H9 (cell line): ENCODE results near the gene SFTPB. TPM values are rescaled to one million over a fixed set of nuclear protein-coding genes. Genes with fewer than 3 reads are reported as not detected.

Source experiments
- DNase-seq: peaks from one replicate; pipeline ENCODE4 v3.0.0-alpha.2; 2017
- H2AFZ ChIP-seq: one replicate; pipeline ENCODE4 v1.6.1; 2013; ENCODE audit warnings: mild to moderate bottlenecking, low read length, control low read depth, moderate library complexity
- H2AK5ac ChIP-seq: 2 replicates; pipeline ENCODE4 v1.6.1; 2013; ENCODE audit warnings: low read length, control low read depth, mixed read lengths; ENCODE audit not compliant: insufficient read length
- H2BK120ac ChIP-seq: one replicate; pipeline ENCODE4 v1.6.1; 2013; ENCODE audit warnings: low read depth, mild to moderate bottlenecking, low read length, control low read depth, inconsistent platforms; ENCODE audit not compliant: poor library complexity, severe bottlenecking
- H2BK12ac ChIP-seq: 2 replicates; pipeline ENCODE4 v1.6.1; 2013; ENCODE audit warnings: low read length, control low read depth, mixed read lengths, low read depth; ENCODE audit not compliant: insufficient read length
- H2BK15ac ChIP-seq: 2 replicates; pipeline ENCODE4 v1.6.1; 2013; ENCODE audit warnings: low read depth, low read length, control low read depth
- H2BK20ac ChIP-seq: one replicate; pipeline ENCODE4 v1.6.1; 2013; ENCODE audit warnings: low read depth, mild to moderate bottlenecking, low read length, control low read depth, inconsistent platforms; ENCODE audit not compliant: poor library complexity, severe bottlenecking
- H2BK5ac ChIP-seq: 2 replicates; pipeline ENCODE4 v1.6.1; 2013; ENCODE audit warnings: low read length, control low read depth, mixed read lengths; ENCODE audit not compliant: insufficient read length
- H3K14ac ChIP-seq: 2 replicates; pipeline ENCODE4 v1.6.1; 2013; ENCODE audit warnings: low read length, control low read depth; ENCODE audit not compliant: insufficient read depth
- H3K18ac ChIP-seq: 2 replicates; pipeline ENCODE4 v1.6.1; 2013; ENCODE audit warnings: low read depth, mild to moderate bottlenecking, mixed read lengths, low read length, control low read depth; ENCODE audit not compliant: insufficient read length
- H3K23ac ChIP-seq: 2 replicates; pipeline ENCODE4 v1.6.1; 2013; ENCODE audit warnings: low read length, control low read depth, mixed read lengths, low read depth; ENCODE audit not compliant: insufficient read length
- H3K23me2 ChIP-seq: 2 replicates; pipeline ENCODE4 v1.6.1; 2013; ENCODE audit warnings: low read depth, mild to moderate bottlenecking, mixed read lengths, low read length, control low read depth; ENCODE audit not compliant: insufficient read length, poor library complexity, severe bottlenecking
- H3K27ac ChIP-seq: 2 replicates; pipeline ENCODE4 v1.5.1; 2013; ENCODE audit warnings: low read length, control low read depth, mixed read lengths, low read depth; ENCODE audit not compliant: insufficient read length
- H3K27me3 ChIP-seq: 2 replicates; pipeline ENCODE4 v1.6.1; 2013; ENCODE audit warnings: low read length, control low read depth, inconsistent platforms; ENCODE audit not compliant: insufficient read depth
- H3K4ac ChIP-seq: 2 replicates; pipeline ENCODE4 v1.6.1; 2013; ENCODE audit warnings: low read depth, mild to moderate bottlenecking, control low read depth, inconsistent platforms, low read length, moderate library complexity
- H3K4me1 ChIP-seq: 2 replicates; pipeline ENCODE4 v1.6.1; 2013; ENCODE audit warnings: low read length, control low read depth, inconsistent platforms; ENCODE audit not compliant: insufficient read depth
- H3K4me2 ChIP-seq: 2 replicates; pipeline ENCODE4 v1.6.1; 2013; ENCODE audit warnings: low read length, control low read depth, mixed read lengths; ENCODE audit not compliant: insufficient read length, insufficient read depth
- H3K56ac ChIP-seq: 2 replicates; pipeline ENCODE4 v1.6.1; 2013; ENCODE audit warnings: low read depth, mild to moderate bottlenecking, mixed read lengths, low read length, control low read depth; ENCODE audit not compliant: insufficient read length
- H3K79me1 ChIP-seq: 2 replicates; pipeline ENCODE4 v1.6.1; 2013; ENCODE audit warnings: low read depth, mild to moderate bottlenecking, moderate library complexity, low read length, control low read depth, inconsistent platforms; ENCODE audit not compliant: insufficient read depth, poor library complexity, severe bottlenecking
- H3K79me2 ChIP-seq: 2 replicates; pipeline ENCODE4 v1.6.1; 2013; ENCODE audit warnings: low read length, control low read depth, inconsistent platforms; ENCODE audit not compliant: insufficient read depth
- H3K9ac ChIP-seq: 2 replicates; pipeline ENCODE4 v1.6.1; 2013; ENCODE audit warnings: low read length, control low read depth, mixed read lengths; ENCODE audit not compliant: insufficient read length; ENCODE audit errors: extremely low read depth
- H3K9me3 ChIP-seq: one replicate; pipeline ENCODE4 v1.6.1; 2013; ENCODE audit warnings: low read depth, low read length, inconsistent platforms; ENCODE audit not compliant: control insufficient read depth
- H3T11ph ChIP-seq: one replicate; pipeline ENCODE4 v1.6.1; 2013; ENCODE audit warnings: mild to moderate bottlenecking, low read length, control low read depth, inconsistent platforms
- H4K20me1 ChIP-seq: one replicate; pipeline ENCODE4 v1.6.1; 2013; ENCODE audit not compliant: control insufficient read depth, insufficient read length, insufficient read depth
- H4K5ac ChIP-seq: 2 replicates; pipeline ENCODE4 v1.6.1; 2013; ENCODE audit warnings: low read depth, mild to moderate bottlenecking, mixed read lengths, low read length, control low read depth; ENCODE audit not compliant: insufficient read length
- H4K8ac ChIP-seq: replicated peaks from 2 replicates; pipeline ENCODE4 v1.6.1; 2013; ENCODE audit warnings: low read length, control low read depth, mixed read lengths, low read depth; ENCODE audit not compliant: insufficient read length
- H4K91ac ChIP-seq: 2 replicates; pipeline ENCODE4 v1.6.1; 2013; ENCODE audit warnings: low read depth, mild to moderate bottlenecking, moderate library complexity, mixed read lengths, low read length, control low read depth; ENCODE audit not compliant: insufficient read length
- H3K27ac Mint-ChIP-seq, 3 experiments: 2 replicates in 2 of 3; 3 replicates in 1 of 3; pipeline ENCODE4 v1.8.0; 2020 to 2021; ENCODE audit warnings: mixed read lengths in 3 of 3, mild to moderate bottlenecking in 1 of 3, moderate library complexity in 1 of 3
- H3K27me3 Mint-ChIP-seq: 2 replicates; pipeline ENCODE4 v1.8.0; 2021; ENCODE audit warnings: low read depth, mild to moderate bottlenecking, moderate library complexity, mixed read lengths
- H3K36me3 Mint-ChIP-seq, 3 experiments: 2 replicates in 2 of 3; 3 replicates in 1 of 3; pipeline ENCODE4 v1.8.0; 2020 to 2021; ENCODE audit warnings: low read depth in 3 of 3, mixed read lengths in 3 of 3; ENCODE audit not compliant: insufficient read depth in 1 of 3
- H3K4me1 Mint-ChIP-seq, 2 experiments: 2 replicates each; pipeline ENCODE4 v1.8.0; 2020; ENCODE audit warnings: mixed read lengths in 2 of 2
- H3K4me3 Mint-ChIP-seq, 2 experiments: 2 replicates in 1 of 2; 3 replicates in 1 of 2; pipeline ENCODE4 v1.8.0; 2020 to 2021; ENCODE audit warnings: mild to moderate bottlenecking in 2 of 2, mixed read lengths in 2 of 2, moderate library complexity in 1 of 2
- H3K9me3 Mint-ChIP-seq, 2 experiments: 2 replicates in 1 of 2; 3 replicates in 1 of 2; pipeline ENCODE4 v1.8.0; 2020; ENCODE audit warnings: mild to moderate bottlenecking in 2 of 2, mixed read lengths in 2 of 2, moderate library complexity in 1 of 2
- CTCF ChIP-seq: fragments of 200-600 bp; sonication (generic); conservative IDR thresholded peaks from 3 replicates; pipeline ENCODE4 v1.8.0; 2021; ENCODE audit warnings: antibody characterized with exemption, mild to moderate bottlenecking
- WGBS: extraction: QIAGEN DNeasy Blood & Tissue Kit; methylation state at CpG from one replicate; pipeline ENCODE4 v1.1.7; 2013; ENCODE audit warnings: missing lambda C conversion rate, low lambda C conversion rate, mixed read lengths; ENCODE audit not compliant: insufficient read length; ENCODE audit errors: extremely low coverage; 5-methylcytosine and 5-hydroxymethylcytosine counted together
- total RNA-seq: library from RNA; stranded (reverse); gene quantifications from 2 replicates; pipeline ENCODE4 v1.2.1, GENCODE V29; 2021

SFTPB gene
- total RNA-seq, 1 experiment from 2014 or later = not detected

GRCh38 chr2:85678794-85679672 lies 11.0 kb upstream of the SFTPB start:
- H2BK120ac ChIP-seq = no peak overlapping the region
- H3K4ac ChIP-seq = no peak overlapping the region
- H2BK15ac ChIP-seq = no peak overlapping the region
- Mint-ChIP-seq H3K27me3 (peaks cover 25% of the 10 kb centered on the region), H3K27ac (no peak overlapping the region), H3K4me3 (peak overlapping the region in 1 of 2 experiments; percentile 11; a peak in 2 of 5 replicates), H3K36me3 (no peaks in the 10 kb centered on the region), H3K4me1 (peaks cover 0 to 4% of the 10 kb centered on the region in 2 experiments; a peak in 3 of 4 replicates), H3K9me3 (no peaks in the 10 kb centered on the region; a peak in 1 of 5 replicates)
- H3T11ph ChIP-seq = no peak overlapping the region
- DNase-seq = peak; percentile 88
- no peaks in the 10 kb centered on the region for H3K79me2 ChIP-seq
- H3K79me1 ChIP-seq = no peaks in the 10 kb centered on the region
- no peaks in the 10 kb centered on the region for H3K23me2 ChIP-seq
- no peaks in the 10 kb centered on the region for H3K27me3 ChIP-seq
- no peak overlapping the region for H3K23ac ChIP-seq
- H3K4me2 ChIP-seq = peak overlapping the region; percentile 11
- TF ChIP-seq CTCF = peak; percentile 99
- no peak overlapping the region for H4K91ac ChIP-seq
- no peaks in the 10 kb centered on the region for H4K20me1 ChIP-seq
- H2AFZ ChIP-seq = no peak overlapping the region
- no peak overlapping the region for H3K9ac ChIP-seq
- no peak overlapping the region for H2BK5ac ChIP-seq
- no peak overlapping the region for H2BK12ac ChIP-seq
- no peak overlapping the region for H3K14ac ChIP-seq
- no peak overlapping the region for H4K8ac ChIP-seq
- H2BK20ac ChIP-seq = no peak overlapping the region
- no peaks in the 10 kb centered on the region for H3K4me1 ChIP-seq
- WGBS = no CpG with 5 or more reads among the region's 25 CpGs
- H3K9me3 ChIP-seq = no peaks in the 10 kb centered on the region
- no peak overlapping the region for H2AK5ac ChIP-seq
- H3K18ac ChIP-seq = no peak overlapping the region
- no peak overlapping the region for H4K5ac ChIP-seq
- H3K27ac ChIP-seq = no peak overlapping the region
- no peak overlapping the region for H3K56ac ChIP-seq
